Lung (tissue), 12 donors: ENCODE data around the gene TRPM3. TPM values are rescaled to one million over a fixed set of nuclear protein-coding genes. Genes with fewer than 3 reads are reported as not detected.
A peak's percentile ranks its signal among the peaks of the same experiment; 100 is the strongest.
"Not testable (repeated sequence)": the region's sequence is repeated elsewhere in the genome, so short reads cannot be mapped to it uniquely, and the experiment has no call there.

ENCODE experiments used
- ATAC-seq: fragments of 200-7000 bp; cut with Tn5 transposase; one replicate; pipeline ENCODE4 v1.9.1; 2020; ENCODE audit warnings: moderate number of reproducible peaks; ENCODE audit not compliant: insufficient read depth, low FRiP score
- DNase-seq, 3 donors: peaks; one replicate each; pipeline ENCODE4 v3.0.0-alpha.2; 2013 to 2017
- H3K27ac ChIP-seq, 2 donors: one replicate each; pipeline ENCODE4 v1.5.1; 2013; ENCODE audit warnings: mild to moderate bottlenecking in 2 of 2, moderate library complexity in 2 of 2, control low read depth in 1 of 2, inconsistent platforms in 1 of 2, low read depth in 1 of 2, low read length in 1 of 2
- H3K27me3 ChIP-seq, 3 donors: one replicate each; pipeline ENCODE4 v1.5.1; 2013; ENCODE audit warnings: low read length in 2 of 3; ENCODE audit not compliant: control insufficient read depth in 3 of 3, insufficient read depth in 3 of 3
- H3K36me3 ChIP-seq, 4 donors: one replicate each; pipeline ENCODE4 v1.5.1; 2013; ENCODE audit warnings: low read length in 4 of 4, mild to moderate bottlenecking in 1 of 4, moderate library complexity in 1 of 4; ENCODE audit not compliant: control insufficient read depth in 4 of 4, insufficient read depth in 4 of 4
- H3K4me1 ChIP-seq, 5 donors: one replicate each; pipeline ENCODE4 v1.5.1; 2013; ENCODE audit warnings: low read length in 5 of 5, mild to moderate bottlenecking in 2 of 5, moderate library complexity in 1 of 5; ENCODE audit not compliant: control insufficient read depth in 5 of 5, insufficient read depth in 5 of 5
- H3K4me3 ChIP-seq: one replicate; pipeline ENCODE4 v1.5.1; 2013; ENCODE audit warnings: mild to moderate bottlenecking, control low read depth, moderate library complexity
- H3K9ac ChIP-seq, 2 donors: one replicate each; pipeline ENCODE4 v1.5.1; 2013; ENCODE audit warnings: low read length in 2 of 2, control low read depth in 1 of 2; ENCODE audit not compliant: insufficient read depth in 1 of 2
- H3K9me3 ChIP-seq, 4 donors: one replicate each; pipeline ENCODE4 v1.5.1; 2013; ENCODE audit warnings: low read length in 3 of 4, mild to moderate bottlenecking in 1 of 4, moderate library complexity in 1 of 4; ENCODE audit not compliant: control insufficient read depth in 4 of 4, insufficient read depth in 3 of 4
- CTCF ChIP-seq: IDR thresholded peaks from 2 replicates; pipeline ENCODE4 v1.5.1; 2012; ENCODE audit warnings: mild to moderate bottlenecking; ENCODE audit errors: control extremely low read depth, extremely low read depth
- WGBS, 2 donors: extraction: QIAGEN DNeasy Blood & Tissue Kit; methylation state at CpG; one replicate each; pipeline ENCODE4 v1.1.7; 2013; 5-methylcytosine and 5-hydroxymethylcytosine counted together
- polyA plus RNA-seq, 2 donors: library from polyadenylated mRNA; stranded (reverse); fragments of 200-250 nt; gene quantifications; one replicate each; pipeline ENCODE4 v1.2.1, GENCODE V29; 2013
- total RNA-seq, 2 donors: library from RNA; depleted of rRNA in 1 of 2; stranded (reverse); fragments of >200 nt in 1 of 2; gene quantifications; one replicate each; pipeline ENCODE4 v1.2.1, GENCODE V29; 2014 to 2021
- donor health status: control.
- donor health status: control.
- donor health status: Bipolar disorder and iron deficiency.
- donor health status: healthy.
- donor health status: DM: yes; HTN: yes; CAD: no.

TRPM3 gene
- total and polyA plus RNA-seq, 4 donors, result 0.02 to 1.4 (median 0.49) TPM; not detected in 1

DNA sequence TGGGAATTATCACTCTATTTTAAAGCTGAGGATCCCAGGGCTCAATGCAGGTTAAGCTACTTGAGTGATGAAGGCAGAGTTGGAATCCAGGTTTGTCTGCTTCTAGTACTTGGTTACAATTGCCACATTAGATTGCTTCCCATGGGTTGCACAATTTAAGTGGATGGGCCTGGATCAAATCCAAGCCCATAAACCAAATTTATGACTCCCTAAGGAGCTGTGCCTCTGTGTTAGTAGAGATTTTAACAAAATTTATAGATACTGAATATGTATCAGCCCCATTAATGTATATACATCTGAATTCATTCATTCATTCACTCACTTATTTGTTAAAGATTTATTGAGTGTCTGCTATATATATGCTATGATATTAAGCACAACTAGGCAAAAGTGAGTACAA is 374.7 kb downstream of the TRPM3 start:
- H3K4me1 ChIP-seq, result no peaks in the 10 kb centered on the region
- H3K36me3 ChIP-seq, result no peaks in the 10 kb centered on the region
- ATAC-seq, result no peak
- peak in 2 of 3 donors; percentile 13 to 29 for DNase-seq
- no peaks in the 10 kb centered on the region for H3K27me3 ChIP-seq
- no peak overlapping the region for H3K9ac ChIP-seq
- no peaks in the 10 kb centered on the region for H3K9me3 ChIP-seq
- no peak overlapping the region for H3K4me3 ChIP-seq
- no peak overlapping the region for H3K27ac ChIP-seq
- no peak for TF ChIP-seq CTCF

- H3K9ac ChIP-seq, result no peak overlapping the region
- no peaks in the 10 kb centered on the region for H3K9me3 ChIP-seq
- no peaks in the 10 kb centered on the region for H3K27me3 ChIP-seq
- no peak for DNase-seq
- TF ChIP-seq CTCF, result no peak
- no peak for ATAC-seq
- no peaks in the 10 kb centered on the region for H3K36me3 ChIP-seq
- no peak overlapping the region for H3K27ac ChIP-seq
- H3K4me1 ChIP-seq, result no peaks in the 10 kb centered on the region
- H3K4me3 ChIP-seq, result no peak overlapping the region
- WGBS, 2 donors, result 2 to 83% methylated on average over 1 of the region's 1 CpG
Observed at GRCh38 chr9:70746316-70746715, 375.1 kb downstream of the TRPM3 start.

DNA sequence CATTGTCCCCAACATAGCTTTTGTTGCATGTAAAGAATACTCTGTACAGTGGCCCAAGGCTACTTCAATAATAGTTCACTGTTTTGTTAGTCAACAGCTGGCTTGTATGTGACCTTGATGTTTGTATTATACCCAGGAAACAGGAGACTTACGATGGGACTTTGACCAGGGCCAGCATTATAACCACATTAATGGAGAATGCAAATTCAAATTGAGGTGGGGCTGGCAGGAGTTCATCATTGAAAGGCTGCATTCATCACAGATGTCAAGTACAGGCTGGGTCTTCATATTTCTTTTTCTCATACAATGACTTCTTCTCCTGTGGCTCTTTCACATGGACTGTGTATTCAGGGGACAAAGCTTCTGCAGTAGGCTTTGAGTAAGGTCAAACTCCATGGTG is 396.6 kb downstream of the TRPM3 start:
- not testable (repeated sequence) for H3K27me3 ChIP-seq, H3K36me3 ChIP-seq, ATAC-seq, DNase-seq, H3K4me1 ChIP-seq, H3K9ac ChIP-seq, H3K4me3 ChIP-seq, H3K9me3 ChIP-seq, H3K27ac ChIP-seq
- no CpG with 5 or more reads among the region's 1 CpG for WGBS, 2 donors

DNA sequence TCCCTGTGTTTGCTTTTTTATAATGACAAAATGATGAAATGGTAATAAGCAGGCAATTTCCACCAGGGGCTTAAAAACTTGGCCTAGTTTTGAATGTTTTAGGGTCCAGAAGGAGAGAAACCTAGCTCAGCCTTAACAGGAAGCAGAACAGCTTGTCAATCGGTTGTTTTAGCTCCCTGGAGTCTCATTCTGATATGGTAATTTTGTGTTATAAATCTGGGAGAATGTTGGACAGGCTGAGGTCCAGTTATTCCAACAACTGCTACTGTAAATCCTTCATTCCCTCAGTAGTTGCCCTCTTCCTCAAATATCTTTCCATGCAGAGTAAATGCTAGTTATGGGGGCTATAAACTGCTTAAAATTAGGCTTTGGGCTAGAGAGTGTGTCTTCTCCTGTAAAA is 397.4 kb downstream of the TRPM3 start:
- H3K4me1 ChIP-seq, H3K9ac ChIP-seq, H3K27ac ChIP-seq, H3K36me3 ChIP-seq, H3K27me3 ChIP-seq, H3K4me3 ChIP-seq, H3K9me3 ChIP-seq, DNase-seq, ATAC-seq: not testable (repeated sequence)
- no CpG with 5 or more reads among the region's 1 CpG for WGBS, 2 donors

DNA sequence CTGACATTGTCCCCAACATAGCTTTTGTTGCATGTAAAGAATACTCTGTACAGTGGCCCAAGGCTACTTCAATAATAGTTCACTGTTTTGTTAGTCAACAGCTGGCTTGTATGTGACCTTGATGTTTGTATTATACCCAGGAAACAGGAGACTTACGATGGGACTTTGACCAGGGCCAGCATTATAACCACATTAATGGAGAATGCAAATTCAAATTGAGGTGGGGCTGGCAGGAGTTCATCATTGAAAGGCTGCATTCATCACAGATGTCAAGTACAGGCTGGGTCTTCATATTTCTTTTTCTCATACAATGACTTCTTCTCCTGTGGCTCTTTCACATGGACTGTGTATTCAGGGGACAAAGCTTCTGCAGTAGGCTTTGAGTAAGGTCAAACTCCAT is 414.6 kb downstream of the TRPM3 start:
- H3K36me3 ChIP-seq, DNase-seq, H3K9me3 ChIP-seq, H3K9ac ChIP-seq, H3K27me3 ChIP-seq, H3K4me3 ChIP-seq, ATAC-seq, H3K4me1 ChIP-seq, H3K27ac ChIP-seq: not testable (repeated sequence)
- no CpG with 5 or more reads among the region's 1 CpG for WGBS, 2 donors
